CD14-positive monocyte (primary cell): ENCODE results near the gene CHADL. TPM values are rescaled to one million over a fixed set of nuclear protein-coding genes. Genes with fewer than 3 reads are reported as not detected.

Experiments used
- DNase-seq, 3 donors: peaks; one replicate each; pipeline ENCODE4 v3.0.0-alpha.2; 2011 to 2022
- H2AFZ ChIP-seq: 2 replicates; pipeline ENCODE4 v1.6.0; 2012; ENCODE audit warnings: mild to moderate bottlenecking, low read depth, low read length, inconsistent platforms; ENCODE audit not compliant: insufficient read depth, poor library complexity, severe bottlenecking
- H3K27ac ChIP-seq, 2 donors: 1 replicate in 1 of 2; 2 replicates in 1 of 2; pipeline ENCODE4 v1.5.1; 2012 to 2013; ENCODE audit warnings: low read length in 2 of 2, control low read depth in 1 of 2, inconsistent platforms in 1 of 2, low read depth in 1 of 2, mild to moderate bottlenecking in 1 of 2
- H3K27me3 ChIP-seq, 2 donors: one replicate each; pipeline versions ENCODE4 v1.6.0 to v1.6.1; 2011 to 2013; ENCODE audit warnings: low read length in 2 of 2; ENCODE audit not compliant: control insufficient read depth in 2 of 2, insufficient read depth in 2 of 2
- H3K36me3 ChIP-seq, 2 donors: replicated peaks in 1 of 2; 1 replicate in 1 of 2; 2 replicates in 1 of 2; pipeline versions ENCODE4 v1.5.1 to v1.6.1; 2012 to 2013; ENCODE audit warnings: low read length in 2 of 2, control low read depth in 1 of 2, inconsistent platforms in 1 of 2, mild to moderate bottlenecking in 1 of 2; ENCODE audit not compliant: insufficient read depth in 2 of 2, control insufficient read depth in 1 of 2
- H3K4me1 ChIP-seq, 2 donors: 1 replicate in 1 of 2; 2 replicates in 1 of 2; pipeline versions ENCODE4 v1.5.1 to v1.6.1; 2012 to 2013; ENCODE audit warnings: low read length in 2 of 2, control low read depth in 1 of 2, inconsistent platforms in 1 of 2, mild to moderate bottlenecking in 1 of 2, moderate library complexity in 1 of 2; ENCODE audit not compliant: insufficient read depth in 2 of 2, control insufficient read depth in 1 of 2
- H3K4me2 ChIP-seq: replicated peaks from 2 replicates; pipeline ENCODE3; 2012; ENCODE audit warnings: low read length, moderate library complexity, mild to moderate bottlenecking; ENCODE audit not compliant: poor library complexity, severe bottlenecking; ENCODE audit errors: extremely low read depth
- H3K4me3 ChIP-seq, 3 experiments: fragments of 200-600 bp in 1 of 3; sonication (generic) in 1 of 3; replicated peaks in 1 of 3; 1 replicate in 2 of 3; 2 replicates in 1 of 3; pipeline ENCODE4 v1.5.1; 2011 to 2013; ENCODE audit warnings: low read length in 3 of 3, mild to moderate bottlenecking in 3 of 3, control low read depth in 2 of 3, low read depth in 2 of 3, inconsistent platforms in 1 of 3, moderate library complexity in 1 of 3
- H3K79me2 ChIP-seq: 2 replicates; pipeline ENCODE4 v1.6.0; 2012; ENCODE audit warnings: mild to moderate bottlenecking, control low read depth, inconsistent platforms, low read length, moderate library complexity; ENCODE audit not compliant: insufficient read depth
- H3K9ac ChIP-seq: 2 replicates; pipeline ENCODE4 v1.6.0; 2017; ENCODE audit warnings: low read length, mild to moderate bottlenecking; ENCODE audit not compliant: insufficient read depth, poor library complexity, severe bottlenecking
- H3K9me3 ChIP-seq, 2 donors: replicated peaks in 1 of 2; 1 replicate in 1 of 2; 2 replicates in 1 of 2; pipeline versions ENCODE4 v1.5.1 to v1.6.1; 2012 to 2013; ENCODE audit warnings: low read length in 2 of 2, control low read depth in 1 of 2; ENCODE audit not compliant: control insufficient read depth in 1 of 2, insufficient read depth in 1 of 2
- H4K20me1 ChIP-seq: 2 replicates; pipeline ENCODE4 v1.6.0; 2012; ENCODE audit warnings: mild to moderate bottlenecking, low read length, control low read depth, moderate library complexity; ENCODE audit not compliant: insufficient read depth
- H3K27ac Mint-ChIP-seq, 7 donors: one replicate each; pipeline ENCODE4 v1.8.0; 2020; ENCODE audit warnings: mild to moderate bottlenecking in 7 of 7, mixed read lengths in 7 of 7, moderate library complexity in 6 of 7, inconsistent platforms in 2 of 7
- H3K27me3 Mint-ChIP-seq, 3 donors: one replicate each; pipeline ENCODE4 v1.8.0; 2021 to 2022; ENCODE audit warnings: low read depth in 3 of 3, mild to moderate bottlenecking in 3 of 3, mixed read lengths in 3 of 3, moderate library complexity in 3 of 3, inconsistent platforms in 1 of 3
- H3K36me3 Mint-ChIP-seq, 2 donors: one replicate each; pipeline ENCODE4 v1.8.0; 2020; ENCODE audit warnings: mixed read lengths in 2 of 2, inconsistent platforms in 1 of 2, mild to moderate bottlenecking in 1 of 2
- H3K4me1 Mint-ChIP-seq: one replicate; pipeline ENCODE4 v1.8.0; 2020; ENCODE audit warnings: mild to moderate bottlenecking, mixed read lengths
- H3K4me3 Mint-ChIP-seq, 2 donors: one replicate each; pipeline ENCODE4 v1.8.0; 2020; ENCODE audit warnings: mild to moderate bottlenecking in 2 of 2, mixed read lengths in 2 of 2, moderate library complexity in 1 of 2
- H3K9me3 Mint-ChIP-seq, 7 donors: one replicate each; pipeline ENCODE4 v1.8.0; 2020 to 2022; ENCODE audit warnings: mixed read lengths in 7 of 7, mild to moderate bottlenecking in 6 of 7, moderate library complexity in 6 of 7, inconsistent platforms in 2 of 7
- WGBS: methylation state at CpG from one replicate; pipeline ENCODE4 v1.1.5; 2013; ENCODE audit warnings: missing lambda C conversion rate; ENCODE audit not compliant: insufficient coverage; 5-methylcytosine and 5-hydroxymethylcytosine counted together
- intact Hi-C, 2 donors: fragments of 100-400 bp; cut with micrococcal nuclease; formaldehyde crosslinking; loops; one replicate each; pipeline versions ENCODE4 v1.15.0 to v1.15.1; 2023
- polyA minus RNA-seq: library from RNA; depleted of rRNA, polyadenylated mRNA; stranded (reverse); fragments of >200 nt; gene quantifications from 2 replicates; pipeline ENCODE4 v1.2.3, GENCODE V29; 2012
- polyA plus RNA-seq, 3 donors: library from polyadenylated mRNA; depleted of rRNA in 1 of 3; unstranded in 2 of 3; stranded (reverse) in 1 of 3; fragments of 300-500 nt in 2 of 3; fragments of >200 nt in 1 of 3; fragmentation: Illumina TruSeq in 2 of 3; gene quantifications; 1 replicate in 2 of 3; 2 replicates in 1 of 3; pipeline ENCODE4 v1.2.3, GENCODE V29; 2012 to 2021
- total RNA-seq, 12 experiments: library from RNA in 1 of 12; stranded (reverse) in 1 of 12; fragments of 120-200 nt in 1 of 12; gene quantifications; one replicate each; pipeline ENCODE4 v1.2.4 and lab custom pipeline; 2013 to 2026; ENCODE audit warnings: mixed read lengths in 6 of 12, inconsistent platforms in 1 of 12
- TF ChIP-seq, protein P1 (sequence below): fragments of 200-600 bp; IDR thresholded peaks from one replicate; pipeline ENCODE4 v1.8.0; 2022; ENCODE audit warnings: antibody characterized with exemption, mild to moderate bottlenecking

CHADL gene
- 0.33 TPM for total RNA-seq (2013)
- polyA plus RNA-seq = under 1 TPM; 0.11 to 0.35 (median 0.27) TPM
- polyA minus RNA-seq = 0.55 and 1.1 TPM in 2 replicates
- total RNA-seq (lab: John Stamatoyannopoulos, UW) = 0.08 to 0.67 (median 0.33) reads per million in 11 experiments

DNA sequence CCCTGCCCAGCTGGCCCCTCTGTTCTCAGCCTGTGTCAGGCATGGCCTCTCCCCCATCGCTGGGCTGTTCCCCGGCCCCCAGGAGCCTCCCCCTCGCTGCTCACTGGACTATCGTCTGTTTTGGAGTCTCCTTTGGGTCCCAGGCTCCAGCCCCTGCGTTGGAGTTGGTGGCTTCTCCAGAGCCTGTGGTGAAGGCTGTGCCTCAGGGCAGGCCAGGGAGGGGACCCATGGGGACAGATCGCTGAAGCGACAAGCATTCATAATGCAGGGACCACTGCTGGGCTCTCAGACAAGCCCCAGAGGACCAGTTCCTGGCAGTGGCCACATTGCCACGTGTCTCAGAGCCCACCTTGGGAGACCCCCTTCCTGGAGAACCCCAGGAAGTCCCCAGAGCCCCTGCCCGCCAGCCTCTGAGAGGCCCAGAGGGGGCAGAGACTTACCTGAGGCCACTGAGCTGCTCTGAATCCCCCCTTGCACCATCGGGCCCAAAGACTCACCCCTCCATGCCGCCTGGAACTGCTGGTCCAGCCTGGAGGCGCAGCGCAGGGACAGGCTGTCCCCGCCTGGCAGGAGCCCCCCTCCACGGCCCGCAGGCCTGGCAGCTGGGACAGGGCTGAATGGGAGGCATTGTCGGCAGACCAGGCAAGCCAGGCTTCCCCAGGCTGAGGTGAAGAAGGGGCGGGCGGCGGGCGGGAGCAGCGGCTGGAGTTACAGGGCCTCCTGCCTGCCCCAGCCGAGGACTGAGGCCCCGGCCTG, at the start of gene CHADL:
Gene CHADL, minus strand, starts transcription at position 555 of the 756 bp plus-strand sequence. Its CDS starts 50 bp downstream, at position 505.
- Mint-ChIP-seq H3K27me3 (peaks cover 0 to 10% (median 6%) of the 10 kb centered on the region in 3 donors), H3K9me3 (peaks cover 0 to 3% (median 0%) of the 10 kb centered on the region in 7 donors), H3K4me3 (no peak within 1 kb of the TSS), H3K36me3 (peaks cover 10 to 25% of the 10 kb centered on the region in 2 donors), H3K27ac (peak within 1 kb of the TSS in 2 of 7 donors; percentile 40 to 68), H3K4me1 (peaks cover 3% of the 10 kb centered on the region)
- H3K79me2 ChIP-seq = no peaks in the 10 kb centered on the region
- H3K4me2 ChIP-seq = no peak within 1 kb of the TSS
- no peak within 1 kb of the TSS for H3K9ac ChIP-seq
- no peak within 1 kb of the TSS for H2AFZ ChIP-seq
- no peak for DNase-seq
- intact Hi-C loops = no loop called here
- peaks cover 7 to 20% of the 10 kb centered on the region in 2 donors for H3K36me3 ChIP-seq
- no peak within 1 kb of the TSS for H3K4me3 ChIP-seq
- H3K27me3 ChIP-seq = no peaks in the 10 kb centered on the region
- H3K27ac ChIP-seq = no peak within 1 kb of the TSS
- H4K20me1 ChIP-seq = no peaks in the 10 kb centered on the region
- H3K4me1 ChIP-seq = peaks cover 6 to 14% of the 10 kb centered on the region in 2 donors
- H3K9me3 ChIP-seq = no peaks in the 10 kb centered on the region
- TF ChIP-seq, protein P1, sequence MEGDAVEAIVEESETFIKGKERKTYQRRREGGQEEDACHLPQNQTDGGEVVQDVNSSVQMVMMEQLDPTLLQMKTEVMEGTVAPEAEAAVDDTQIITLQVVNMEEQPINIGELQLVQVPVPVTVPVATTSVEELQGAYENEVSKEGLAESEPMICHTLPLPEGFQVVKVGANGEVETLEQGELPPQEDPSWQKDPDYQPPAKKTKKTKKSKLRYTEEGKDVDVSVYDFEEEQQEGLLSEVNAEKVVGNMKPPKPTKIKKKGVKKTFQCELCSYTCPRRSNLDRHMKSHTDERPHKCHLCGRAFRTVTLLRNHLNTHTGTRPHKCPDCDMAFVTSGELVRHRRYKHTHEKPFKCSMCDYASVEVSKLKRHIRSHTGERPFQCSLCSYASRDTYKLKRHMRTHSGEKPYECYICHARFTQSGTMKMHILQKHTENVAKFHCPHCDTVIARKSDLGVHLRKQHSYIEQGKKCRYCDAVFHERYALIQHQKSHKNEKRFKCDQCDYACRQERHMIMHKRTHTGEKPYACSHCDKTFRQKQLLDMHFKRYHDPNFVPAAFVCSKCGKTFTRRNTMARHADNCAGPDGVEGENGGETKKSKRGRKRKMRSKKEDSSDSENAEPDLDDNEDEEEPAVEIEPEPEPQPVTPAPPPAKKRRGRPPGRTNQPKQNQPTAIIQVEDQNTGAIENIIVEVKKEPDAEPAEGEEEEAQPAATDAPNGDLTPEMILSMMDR = no peak
- 84% methylated on average over 22 of the region's 24 CpGs for WGBS

DNA sequence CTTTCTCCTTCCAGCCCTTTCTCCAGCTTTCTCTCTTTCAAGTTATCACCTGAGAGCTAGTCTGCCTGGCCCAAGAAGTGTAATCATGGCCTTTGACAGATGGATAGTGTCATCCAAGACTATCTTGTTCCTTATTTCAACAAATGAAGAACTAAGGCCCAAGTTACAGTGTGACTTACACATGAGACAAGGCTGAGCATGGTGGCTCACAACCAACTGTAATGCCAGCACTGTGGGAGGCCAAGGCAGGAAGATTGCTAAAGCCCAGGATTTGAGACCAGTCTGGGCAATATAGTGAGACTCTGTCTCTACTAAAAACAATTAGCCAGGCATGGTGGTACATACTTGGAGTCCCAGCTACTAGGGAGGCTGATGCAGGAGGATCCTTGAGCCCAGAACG, 48.9 kb upstream of the CHADL start:
- Mint-ChIP-seq H3K4me3 (no peak overlapping the region), H3K4me1 (peaks cover 34% of the 10 kb centered on the region), H3K27me3 (peaks cover 0 to 4% (median 0%) of the 10 kb centered on the region in 3 donors), H3K36me3 (peaks cover 0 to 2% of the 10 kb centered on the region in 2 donors), H3K9me3 (no peaks in the 10 kb centered on the region), H3K27ac (peak overlapping the region in 4 of 7 donors; percentile 11 to 74 (median 62))
- Histone ChIP-seq H3K4me2 (no peak overlapping the region), H3K4me1 (peaks cover 25 to 30% of the 10 kb centered on the region in 2 donors), H3K36me3 (no peaks in the 10 kb centered on the region), H4K20me1 (no peaks in the 10 kb centered on the region), H3K9ac (no peak overlapping the region), H3K27ac (peak overlapping the region in 1 of 2 donors; percentile 59), H3K27me3 (no peaks in the 10 kb centered on the region), H3K79me2 (peaks cover 13% of the 10 kb centered on the region), H3K9me3 (no peaks in the 10 kb centered on the region), H2AFZ (no peak overlapping the region), H3K4me3 (no peak overlapping the region)
- WGBS = no CpG with 5 or more reads among the region's 1 CpG
- TF ChIP-seq, protein P1 = no peak
- peak; percentile 16 to 44 (median 25) for DNase-seq
- intact Hi-C loops = loop anchor here in 1 of 2 donors (5.0 to 10.0 kb wide), 5 partner anchors 85 to 1245 kb away; partner anchors contain the start of genes L3MBTL2, ST13, TEF and TOB2
